Keratinocyte (primary cell): ENCODE data around the gene TBC1D22B. TPM values are rescaled to one million over a fixed set of nuclear protein-coding genes. Genes with fewer than 3 reads are reported as not detected.

Experiments
- DNase-seq: peaks from one replicate; pipeline ENCODE4 v3.0.0-alpha.2; 2011; ENCODE audit warnings: low read depth, missing footprints, low spot score
- FAIRE-seq: peaks from 2 replicates; lab custom pipeline; 2011; peaks lifted over from hg19 to GRCh38; lab: Jason Lieb, UNC
- H2AFZ ChIP-seq: 2 replicates; pipeline ENCODE4 v1.6.0; 2012; ENCODE audit warnings: low read length, control low read depth, inconsistent platforms; ENCODE audit not compliant: control insufficient read depth
- H3K27ac ChIP-seq: 2 replicates; pipeline ENCODE4 v1.5.1; 2011; ENCODE audit warnings: low read length; ENCODE audit not compliant: control insufficient read depth, insufficient read depth
- H3K27me3 ChIP-seq: 3 replicates; pipeline ENCODE4 v1.6.0; 2011; ENCODE audit warnings: low read length; ENCODE audit not compliant: control insufficient read depth, insufficient read depth; ENCODE audit errors: extremely low read depth
- H3K36me3 ChIP-seq, 2 experiments: 2 replicates in 1 of 2; 3 replicates in 1 of 2; pipeline ENCODE4 v1.5.1; 2011; ENCODE audit warnings: low read length in 2 of 2, mild to moderate bottlenecking in 1 of 2; ENCODE audit not compliant: control insufficient read depth in 2 of 2, insufficient read depth in 2 of 2; ENCODE audit errors: extremely low read depth in 1 of 2
- H3K4me1 ChIP-seq: 3 replicates; pipeline ENCODE4 v1.5.1; 2011; ENCODE audit warnings: low read length; ENCODE audit not compliant: control insufficient read depth, insufficient read depth; ENCODE audit errors: extremely low read depth
- H3K4me2 ChIP-seq: 3 replicates; pipeline ENCODE4 v1.6.0; 2011; ENCODE audit warnings: low read depth, low read length; ENCODE audit not compliant: control insufficient read depth, insufficient read depth; ENCODE audit errors: extremely low read depth
- H3K4me3 ChIP-seq, 3 experiments: fragments of 200-600 bp in 1 of 3; sonication (generic) in 1 of 3; 2 replicates in 2 of 3; 3 replicates in 1 of 3; pipeline ENCODE4 v1.5.1; 2011 to 2016; ENCODE audit warnings: low read length in 3 of 3, mild to moderate bottlenecking in 3 of 3, control low read depth in 2 of 3, inconsistent platforms in 1 of 3, low read depth in 1 of 3, mixed read lengths in 1 of 3, mixed run types in 1 of 3, moderate library complexity in 1 of 3; ENCODE audit not compliant: control insufficient read depth in 2 of 3, insufficient read depth in 2 of 3; ENCODE audit errors: extremely low read depth in 1 of 3
- H3K79me2 ChIP-seq: 2 replicates; pipeline ENCODE4 v1.6.0; 2012; ENCODE audit warnings: low read length; ENCODE audit not compliant: control insufficient read depth, insufficient read depth
- H3K9ac ChIP-seq: 3 replicates; pipeline ENCODE4 v1.6.0; 2011; ENCODE audit warnings: low read length; ENCODE audit not compliant: control insufficient read depth, insufficient read depth; ENCODE audit errors: extremely low read depth
- H3K9me1 ChIP-seq: 3 replicates; pipeline ENCODE4 v1.6.0; 2011; ENCODE audit warnings: low read length; ENCODE audit not compliant: control insufficient read depth, insufficient read depth; ENCODE audit errors: extremely low read depth
- H3K9me3 ChIP-seq: 2 replicates; pipeline ENCODE4 v1.5.1; 2012; ENCODE audit warnings: low read depth, low read length; ENCODE audit not compliant: control insufficient read depth
- H4K20me1 ChIP-seq: 3 replicates; pipeline ENCODE4 v1.6.0; 2011; ENCODE audit warnings: low read length; ENCODE audit not compliant: control insufficient read depth, insufficient read depth; ENCODE audit errors: extremely low read depth
- CTCF ChIP-seq, 3 experiments: IDR thresholded peaks in 1 of 3; conservative IDR thresholded peaks in 1 of 3; optimal IDR thresholded peaks in 1 of 3; 2 replicates in 2 of 3; 3 replicates in 1 of 3; pipeline versions ENCODE3 to v1.5.1; 2011; ENCODE audit warnings: low read length in 3 of 3, mild to moderate bottlenecking in 3 of 3, moderate library complexity in 2 of 3, control low read depth in 1 of 3, inconsistent platforms in 1 of 3; ENCODE audit not compliant: insufficient read depth in 2 of 3; ENCODE audit errors: extremely low read depth in 1 of 3
- EZH2 ChIP-seq: IDR thresholded peaks from one replicate; pipeline ENCODE4 v1.6.1; 2012; ENCODE audit warnings: inconsistent platforms, mild to moderate bottlenecking, low read length, moderate library complexity
- dilution Hi-C: fragments of 300-500 bp; cut with MboI; formaldehyde crosslinking; loops from one replicate; pipeline ENCODE4 v1.7.0; 2020; ENCODE audit warnings: low sequenced_read_pairs; ENCODE audit not compliant: extremely low pct_ligation_motif_present
- polyA plus RNA-seq, 5 experiments: library from polyadenylated mRNA; depleted of rRNA in 3 of 5; stranded (reverse) in 3 of 5; stranded (forward) in 1 of 5; unstranded in 1 of 5; fragments of >200 nt; gene quantifications; 1 replicate in 1 of 5; 2 replicates in 3 of 5; 3 replicates in 1 of 5; pipeline versions ENCODE4 v1.2.1 to v1.2.3, GENCODE V29; 2011 to 2012; ENCODE audit warnings: missing spikeins in 2 of 5, low read depth in 1 of 5, low replicate concordance in 1 of 5

The TBC1D22B gene
- polyA plus RNA-seq, 1 donor (not counting 4 experiments of a cell fraction or from before 2014, with no cell fraction given): 5.9 TPM

DNA sequence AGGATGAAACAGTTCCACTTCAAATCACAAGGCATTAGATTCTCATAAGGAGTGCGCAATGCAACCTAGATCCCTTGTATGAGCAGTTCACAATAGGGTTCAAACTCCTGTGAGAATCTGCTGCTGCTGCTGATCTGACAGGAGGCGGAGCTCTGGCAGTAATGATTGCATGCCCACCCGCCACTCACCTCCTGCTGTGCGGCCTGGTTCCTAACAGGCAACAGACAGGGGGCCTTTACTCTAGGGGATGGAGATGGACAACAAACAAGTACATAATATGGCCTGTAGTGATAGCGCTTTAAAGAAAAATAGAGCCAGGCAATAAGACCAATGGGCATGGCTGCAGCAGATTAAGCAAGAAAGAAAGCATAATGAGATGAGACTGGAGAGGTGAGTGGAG, 2.7 kb upstream of the TBC1D22B start:
- dilution Hi-C loops: no loop called here
- Histone ChIP-seq H3K9ac (no peak overlapping the region), H3K27me3 (no peaks in the 10 kb centered on the region), H3K36me3 (no peaks in the 10 kb centered on the region), H3K27ac (no peak overlapping the region), H3K4me3 (no peak overlapping the region), H3K79me2 (peaks cover 21% of the 10 kb centered on the region), H3K4me2 (no peak overlapping the region), H3K4me1 (peaks cover 21% of the 10 kb centered on the region), H2AFZ (no peak overlapping the region), H3K9me1 (no peaks in the 10 kb centered on the region), H4K20me1 (no peaks in the 10 kb centered on the region), H3K9me3 (no peaks in the 10 kb centered on the region)
- DNase-seq (no peak), FAIRE-seq (no peak)
- TF ChIP-seq EZH2 (no peak), CTCF (optimal IDR thresholded peaks at IDR 0.05 in 1 of 3, IDR thresholded peaks at IDR 0.05 in 1 of 3, conservative IDR thresholded peaks at IDR 0.05 in 1 of 3; ENCODE audit: extremely low read depth in 1 of 3, insufficient read depth in 2 of 3, low read length in 3 of 3) (no peak)

DNA sequence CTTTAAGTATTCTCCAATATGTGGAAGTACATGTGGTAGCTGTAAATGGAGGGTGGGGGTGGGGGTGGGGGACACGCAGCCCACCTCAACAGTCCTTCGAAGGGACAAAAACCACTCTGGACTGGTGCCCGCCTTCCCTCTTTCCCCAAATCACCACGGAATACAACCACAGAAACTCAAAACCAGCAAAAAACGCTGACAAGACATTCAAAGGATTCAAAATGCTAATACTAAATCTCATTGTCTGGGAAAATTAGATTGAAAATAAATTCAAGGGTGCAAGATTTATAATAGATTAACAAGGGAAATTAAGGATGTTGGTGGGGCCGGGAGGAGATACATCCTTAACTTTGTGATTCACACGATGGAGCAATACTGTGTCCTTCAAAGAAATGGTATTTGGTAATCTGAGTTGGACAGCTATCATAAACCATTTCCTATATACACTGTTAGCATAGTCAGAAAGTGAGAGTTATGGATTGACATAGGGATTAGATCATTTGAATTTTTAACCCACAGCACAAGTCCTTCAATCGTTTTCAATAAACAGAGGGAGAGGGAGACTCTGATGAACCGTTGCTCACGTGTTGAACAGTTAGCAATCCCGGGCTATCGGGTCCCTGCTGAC, 766 bp upstream of the TBC1D22B start:
- Histone ChIP-seq H3K9ac (peak overlapping the region; percentile 98), H3K27ac (peak overlapping the region; percentile 97), H3K4me2 (peak overlapping the region; percentile 96), H3K27me3 (no peaks in the 10 kb centered on the region), H3K4me3 (peak overlapping the region; percentile 76 to 96 (median 79)), H3K9me3 (no peaks in the 10 kb centered on the region), H3K79me2 (peaks cover 36% of the 10 kb centered on the region), H3K36me3 (peaks cover 0 to 4% of the 10 kb centered on the region in 2 experiments), H4K20me1 (no peaks in the 10 kb centered on the region), H3K4me1 (peaks cover 19% of the 10 kb centered on the region), H3K9me1 (no peaks in the 10 kb centered on the region), H2AFZ (peak overlapping the region; percentile 94)
- no peak for TF ChIP-seq CTCF (optimal IDR thresholded peaks at IDR 0.05 in 1 of 3, IDR thresholded peaks at IDR 0.05 in 1 of 3, conservative IDR thresholded peaks at IDR 0.05 in 1 of 3; ENCODE audit: extremely low read depth in 1 of 3, insufficient read depth in 2 of 3, low read length in 3 of 3)
- no peak for TF ChIP-seq EZH2
- DNase-seq (no peak), FAIRE-seq (no peak)
- dilution Hi-C loops: no loop called here
